Nucleus accumbens (tissue), 56 donors: ENCODE results near the gene MTAP.
A peak's percentile ranks its signal among the peaks of the same experiment; 100 is the strongest.

Experiments used
- DNase-seq, 56 donors: peaks; one replicate each; lab custom pipeline; 2025; lab: John Stamatoyannopoulos, UW

The MTAP gene

GRCh38 chr9:21841133-21841532 lies 38.7 kb downstream of the MTAP start:
- DNase-seq = no peak

GRCh38 chr9:21848615-21849014 lies 46.2 kb downstream of the MTAP start:
- no peak for DNase-seq

GRCh38 chr9:21852754-21853153 lies 50.3 kb downstream of the MTAP start:
- DNase-seq = no peak

GRCh38 chr9:21853414-21853813 lies 51.0 kb downstream of the MTAP start:
- DNase-seq = no peak

GRCh38 chr9:21854119-21854518 lies 51.7 kb downstream of the MTAP start:
- DNase-seq = no peak

- DNase-seq = peak in 1 of 56 donors; percentile 3
These were observed 52.2 kb downstream of the MTAP start for GRCh38 chr9:21854594-21854993.

GRCh38 chr9:21856301-21857094 lies 54.1 kb downstream of the MTAP start:
- no peak for DNase-seq

- no peak for DNase-seq
These were observed 60.4 kb downstream of the MTAP start for GRCh38 chr9:21862871-21863270.

- DNase-seq = no peak
These were observed 62.1 kb downstream of the MTAP start for GRCh38 chr9:21864505-21864904.

- DNase-seq = no peak
These were observed 63.9 kb downstream of the MTAP start for GRCh38 chr9:21866302-21866701.

GRCh38 chr9:21871256-21871975 lies 69.0 kb downstream of the MTAP start:
- DNase-seq = no peak

- no peak for DNase-seq
These were observed 70.3 kb downstream of the MTAP start for GRCh38 chr9:21872696-21873095.

- no peak for DNase-seq
These were observed 71.2 kb downstream of the MTAP start for GRCh38 chr9:21873540-21874221.

- no peak for DNase-seq
These were observed 73.5 kb downstream of the MTAP start for GRCh38 chr9:21875893-21876292.

- DNase-seq = no peak
These were observed 81.2 kb downstream of the MTAP start for GRCh38 chr9:21883642-21884041.

- DNase-seq = no peak
These were observed 87.2 kb downstream of the MTAP start for GRCh38 chr9:21889673-21890072.

- no peak for DNase-seq
These were observed 88.3 kb downstream of the MTAP start for GRCh38 chr9:21890696-21891095.

- no peak for DNase-seq
These were observed 99.1 kb downstream of the MTAP start for GRCh38 chr9:21901546-21901945.

- no peak for DNase-seq
These were observed 99.7 kb downstream of the MTAP start for GRCh38 chr9:21902136-21902535.

GRCh38 chr9:21903380-21903965 lies 101.0 kb downstream of the MTAP start:
- no peak for DNase-seq

- no peak for DNase-seq
These were observed 101.9 kb downstream of the MTAP start for GRCh38 chr9:21904371-21904770.
